Measurements from ENCODE around the gene DNAH9.

DNAH9 gene

GRCh38 chr17:11899537-11899942 is 301.3 kb downstream of the DNAH9 start:
- no peak overlapping the region for H3K4me3 ChIP-seq (ENCODE audit: low read length)
- no peak overlapping the region for H3K4me2 ChIP-seq (ENCODE audit: low read length)
- no peaks in the 10 kb centered on the region for H4K20me1 ChIP-seq (ENCODE audit: control insufficient read depth, insufficient read depth, low read depth, low read length)
- no peaks in the 10 kb centered on the region for H3F3A ChIP-seq (ENCODE audit: control insufficient read depth, insufficient read depth)
- TF ChIP-seq CTCF (IDR thresholded peaks at IDR 0.05; ENCODE audit: low read depth, low read length, poor library complexity, severe bottlenecking) (no peak), EZH2phosphoT487 (IDR thresholded peaks at IDR 0.05; ENCODE audit: borderline replicate concordance, low read length) (no peak)
- no peaks in the 10 kb centered on the region for H3K9me3 ChIP-seq (ENCODE audit: control insufficient read depth, insufficient read depth, low read length)
- H3K27ac ChIP-seq (ENCODE audit: low read depth, low read length): no peak overlapping the region
- no peaks in the 10 kb centered on the region for H3K9me2 ChIP-seq (replicated peaks; ENCODE audit: control insufficient read depth, low read length)
- H3K36me3 ChIP-seq (ENCODE audit: control insufficient read depth, low read length): no peaks in the 10 kb centered on the region
- H3K27me3 ChIP-seq (ENCODE audit: control insufficient read depth, low read length): no peaks in the 10 kb centered on the region
- H3K4me1 ChIP-seq (ENCODE audit: control insufficient read depth, low read length): no peaks in the 10 kb centered on the region
- no peaks in the 10 kb centered on the region for H3K79me2 ChIP-seq (ENCODE audit: control insufficient read depth, low read length)

GRCh38 chr17:11900041-11900476 is 301.8 kb downstream of the DNAH9 start:
- no peak overlapping the region for H3K4me2 ChIP-seq (ENCODE audit: low read length)

GRCh38 chr17:11900655-11901054 is 302.4 kb downstream of the DNAH9 start:
- Histone ChIP-seq H3K27me3 (ENCODE audit: control insufficient read depth, low read length) (no peaks in the 10 kb centered on the region), H3F3A (ENCODE audit: control insufficient read depth, insufficient read depth) (no peaks in the 10 kb centered on the region), H3K79me2 (ENCODE audit: control insufficient read depth, low read length) (no peaks in the 10 kb centered on the region), H3K4me1 (ENCODE audit: control insufficient read depth, low read length) (no peaks in the 10 kb centered on the region), H4K20me1 (ENCODE audit: control insufficient read depth, insufficient read depth, low read depth, low read length) (no peaks in the 10 kb centered on the region), H3K4me2 (ENCODE audit: low read length) (no peak overlapping the region), H3K4me3 (ENCODE audit: low read length) (no peak overlapping the region), H3K27ac (ENCODE audit: low read depth, low read length) (no peak overlapping the region), H3K9me3 (ENCODE audit: control insufficient read depth, insufficient read depth, low read length) (no peaks in the 10 kb centered on the region), H3K9me2 (replicated peaks; ENCODE audit: control insufficient read depth, low read length) (no peaks in the 10 kb centered on the region), H3K36me3 (ENCODE audit: control insufficient read depth, low read length) (no peaks in the 10 kb centered on the region)
- TF ChIP-seq CTCF (IDR thresholded peaks at IDR 0.05; ENCODE audit: low read depth, low read length, poor library complexity, severe bottlenecking): no peak
- no peak for TF ChIP-seq EZH2phosphoT487 (IDR thresholded peaks at IDR 0.05; ENCODE audit: borderline replicate concordance, low read length)

More at GRCh38 chr17:11900041-11900476, 301.8 kb downstream of the DNAH9 start:
- TF ChIP-seq CTCF (IDR thresholded peaks at IDR 0.05; ENCODE audit: low read depth, low read length, poor library complexity, severe bottlenecking): no peak
- Histone ChIP-seq H3K9me3 (ENCODE audit: control insufficient read depth, insufficient read depth, low read length) (no peaks in the 10 kb centered on the region), H3K79me2 (ENCODE audit: control insufficient read depth, low read length) (no peaks in the 10 kb centered on the region), H3K36me3 (ENCODE audit: control insufficient read depth, low read length) (no peaks in the 10 kb centered on the region), H3K27me3 (ENCODE audit: control insufficient read depth, low read length) (no peaks in the 10 kb centered on the region), H3K9me2 (replicated peaks; ENCODE audit: control insufficient read depth, low read length) (no peaks in the 10 kb centered on the region), H3K27ac (ENCODE audit: low read depth, low read length) (no peak overlapping the region), H3F3A (ENCODE audit: control insufficient read depth, insufficient read depth) (no peaks in the 10 kb centered on the region), H3K4me3 (ENCODE audit: low read length) (no peak overlapping the region), H4K20me1 (ENCODE audit: control insufficient read depth, insufficient read depth, low read depth, low read length) (no peaks in the 10 kb centered on the region), H3K4me1 (ENCODE audit: control insufficient read depth, low read length) (no peaks in the 10 kb centered on the region)

- Histone ChIP-seq H4K20me1 (ENCODE audit: control insufficient read depth, insufficient read depth, low read depth, low read length) (no peaks in the 10 kb centered on the region), H3K9me3 (ENCODE audit: control insufficient read depth, insufficient read depth, low read length) (no peaks in the 10 kb centered on the region), H3K79me2 (ENCODE audit: control insufficient read depth, low read length) (no peaks in the 10 kb centered on the region), H3K4me2 (ENCODE audit: low read length) (no peak overlapping the region), H3K9me2 (replicated peaks; ENCODE audit: control insufficient read depth, low read length) (no peaks in the 10 kb centered on the region), H3K27me3 (ENCODE audit: control insufficient read depth, low read length) (no peaks in the 10 kb centered on the region), H3K27ac (ENCODE audit: low read depth, low read length) (no peak overlapping the region), H3K4me3 (ENCODE audit: low read length) (no peak overlapping the region), H3K36me3 (ENCODE audit: control insufficient read depth, low read length) (no peaks in the 10 kb centered on the region), H3F3A (ENCODE audit: control insufficient read depth, insufficient read depth) (no peaks in the 10 kb centered on the region), H3K4me1 (ENCODE audit: control insufficient read depth, low read length) (no peaks in the 10 kb centered on the region)
- no peak for TF ChIP-seq EZH2phosphoT487 (IDR thresholded peaks at IDR 0.05; ENCODE audit: borderline replicate concordance, low read length)
- TF ChIP-seq CTCF (IDR thresholded peaks at IDR 0.05; ENCODE audit: low read depth, low read length, poor library complexity, severe bottlenecking): no peak
Measured at GRCh38 chr17:11901931-11902330, 303.7 kb downstream of the DNAH9 start.

Data from DOHH2 (cell line).